Measurements from ENCODE around the gene TMEM222.

TMEM222 gene

GRCh38 chr1:27356619-27357280 is 34.8 kb downstream of the TMEM222 start:
- H3K79me2 ChIP-seq (ENCODE audit: control insufficient read depth, low read length) = no peaks in the 10 kb centered on the region
- H3K27ac ChIP-seq (ENCODE audit: low read depth, low read length) = no peak overlapping the region
- peak overlapping the region; percentile 53 for H3K4me3 ChIP-seq (ENCODE audit: low read length)
- peaks cover 25% of the 10 kb centered on the region for H3K4me1 ChIP-seq (ENCODE audit: control insufficient read depth, low read length)
- no peak for TF ChIP-seq EZH2phosphoT487 (IDR thresholded peaks at IDR 0.05; ENCODE audit: borderline replicate concordance, low read length)
- TF ChIP-seq CTCF (IDR thresholded peaks at IDR 0.05; ENCODE audit: low read depth, low read length, poor library complexity, severe bottlenecking) = no peak
- H3K4me2 ChIP-seq (ENCODE audit: low read length) = peak overlapping the region; percentile 69; the same call in 1 of the 2 replicates
- no peaks in the 10 kb centered on the region for H4K20me1 ChIP-seq (ENCODE audit: control insufficient read depth, insufficient read depth, low read depth, low read length)
- H3K9me3 ChIP-seq (ENCODE audit: control insufficient read depth, insufficient read depth, low read length) = no peaks in the 10 kb centered on the region
- no peaks in the 10 kb centered on the region for H3K36me3 ChIP-seq (ENCODE audit: control insufficient read depth, low read length)
- no peaks in the 10 kb centered on the region for H3F3A ChIP-seq (ENCODE audit: control insufficient read depth, insufficient read depth)
- peaks cover 29% of the 10 kb centered on the region for H3K27me3 ChIP-seq (ENCODE audit: control insufficient read depth, low read length)
- H3K9me2 ChIP-seq (replicated peaks; ENCODE audit: control insufficient read depth, low read length) = no peaks in the 10 kb centered on the region

- Histone ChIP-seq H3K36me3 (ENCODE audit: control insufficient read depth, low read length) (no peaks in the 10 kb centered on the region), H3K4me2 (ENCODE audit: low read length) (peak overlapping the region; percentile 69), H3K4me1 (ENCODE audit: control insufficient read depth, low read length) (peaks cover 25% of the 10 kb centered on the region), H3K9me3 (ENCODE audit: control insufficient read depth, insufficient read depth, low read length) (no peaks in the 10 kb centered on the region), H3K27me3 (ENCODE audit: control insufficient read depth, low read length) (peaks cover 29% of the 10 kb centered on the region), H4K20me1 (ENCODE audit: control insufficient read depth, insufficient read depth, low read depth, low read length) (no peaks in the 10 kb centered on the region), H3K79me2 (ENCODE audit: control insufficient read depth, low read length) (no peaks in the 10 kb centered on the region), H3K4me3 (ENCODE audit: low read length) (peak overlapping the region; percentile 53), H3K27ac (ENCODE audit: low read depth, low read length) (no peak overlapping the region), H3F3A (ENCODE audit: control insufficient read depth, insufficient read depth) (no peaks in the 10 kb centered on the region), H3K9me2 (replicated peaks; ENCODE audit: control insufficient read depth, low read length) (no peaks in the 10 kb centered on the region)
- TF ChIP-seq CTCF (IDR thresholded peaks at IDR 0.05; ENCODE audit: low read depth, low read length, poor library complexity, severe bottlenecking) (peak; percentile 90), EZH2phosphoT487 (IDR thresholded peaks at IDR 0.05; ENCODE audit: borderline replicate concordance, low read length) (no peak)
Measured at GRCh38 chr1:27357281-27358037, 35.5 kb downstream of the TMEM222 start.

- H3K79me2 ChIP-seq (ENCODE audit: control insufficient read depth, low read length) = no peaks in the 10 kb centered on the region
- H3K9me3 ChIP-seq (ENCODE audit: control insufficient read depth, insufficient read depth, low read length) = no peaks in the 10 kb centered on the region
- H3F3A ChIP-seq (ENCODE audit: control insufficient read depth, insufficient read depth) = no peaks in the 10 kb centered on the region
- no peaks in the 10 kb centered on the region for H4K20me1 ChIP-seq (ENCODE audit: control insufficient read depth, insufficient read depth, low read depth, low read length)
- no peak overlapping the region for H3K4me3 ChIP-seq (ENCODE audit: low read length)
- H3K4me1 ChIP-seq (ENCODE audit: control insufficient read depth, low read length) = peaks cover 25% of the 10 kb centered on the region
- no peaks in the 10 kb centered on the region for H3K9me2 ChIP-seq (replicated peaks; ENCODE audit: control insufficient read depth, low read length)
- peak overlapping the region; percentile 69; the same call in 1 of the 2 replicates for H3K4me2 ChIP-seq (ENCODE audit: low read length)
- H3K36me3 ChIP-seq (ENCODE audit: control insufficient read depth, low read length) = no peaks in the 10 kb centered on the region
- no peak overlapping the region for H3K27ac ChIP-seq (ENCODE audit: low read depth, low read length)
- peaks cover 29% of the 10 kb centered on the region for H3K27me3 ChIP-seq (ENCODE audit: control insufficient read depth, low read length)
- no peak for TF ChIP-seq CTCF (IDR thresholded peaks at IDR 0.05; ENCODE audit: low read depth, low read length, poor library complexity, severe bottlenecking)
- TF ChIP-seq EZH2phosphoT487 (IDR thresholded peaks at IDR 0.05; ENCODE audit: borderline replicate concordance, low read length) = no peak
Measured at GRCh38 chr1:27358038-27358927, 36.3 kb downstream of the TMEM222 start.

Data from DOHH2 (cell line).